ENCODE measurements around the gene CELF2.

DNA sequence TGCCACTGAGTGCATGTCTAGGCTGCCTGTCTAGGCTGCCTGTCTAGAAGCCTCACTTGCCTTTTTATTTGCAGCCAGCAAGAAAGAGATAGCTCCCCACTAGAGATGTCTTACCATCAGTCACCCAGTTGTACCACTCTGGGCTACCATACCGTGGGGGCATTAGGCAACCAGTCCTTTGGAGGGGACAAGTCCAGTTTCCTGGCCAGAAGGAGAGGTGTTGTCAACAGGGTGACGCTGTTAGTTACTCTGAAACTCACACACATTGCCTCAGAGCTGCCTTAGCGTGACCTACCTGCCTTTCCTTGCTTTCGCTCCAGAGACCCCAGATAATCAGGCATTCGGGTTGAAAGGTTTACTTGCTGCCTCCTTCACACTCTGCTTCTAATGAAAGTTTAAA lies 155.4 kb downstream of the CELF2 start:
- TF ChIP-seq, protein P1, sequence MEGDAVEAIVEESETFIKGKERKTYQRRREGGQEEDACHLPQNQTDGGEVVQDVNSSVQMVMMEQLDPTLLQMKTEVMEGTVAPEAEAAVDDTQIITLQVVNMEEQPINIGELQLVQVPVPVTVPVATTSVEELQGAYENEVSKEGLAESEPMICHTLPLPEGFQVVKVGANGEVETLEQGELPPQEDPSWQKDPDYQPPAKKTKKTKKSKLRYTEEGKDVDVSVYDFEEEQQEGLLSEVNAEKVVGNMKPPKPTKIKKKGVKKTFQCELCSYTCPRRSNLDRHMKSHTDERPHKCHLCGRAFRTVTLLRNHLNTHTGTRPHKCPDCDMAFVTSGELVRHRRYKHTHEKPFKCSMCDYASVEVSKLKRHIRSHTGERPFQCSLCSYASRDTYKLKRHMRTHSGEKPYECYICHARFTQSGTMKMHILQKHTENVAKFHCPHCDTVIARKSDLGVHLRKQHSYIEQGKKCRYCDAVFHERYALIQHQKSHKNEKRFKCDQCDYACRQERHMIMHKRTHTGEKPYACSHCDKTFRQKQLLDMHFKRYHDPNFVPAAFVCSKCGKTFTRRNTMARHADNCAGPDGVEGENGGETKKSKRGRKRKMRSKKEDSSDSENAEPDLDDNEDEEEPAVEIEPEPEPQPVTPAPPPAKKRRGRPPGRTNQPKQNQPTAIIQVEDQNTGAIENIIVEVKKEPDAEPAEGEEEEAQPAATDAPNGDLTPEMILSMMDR (conservative IDR thresholded peaks at IDR 0.05): no peak
- TF ChIP-seq ZFX (IDR thresholded peaks at IDR 0.05): no peak
